HG03025 (cell line): ENCODE results near the gene UTS2B.

Source experiments
- ATAC-seq: cut with Tn5 transposase; IDR thresholded peaks from one replicate; pipeline ENCODE4 v1.9.1; 2021; ENCODE audit warnings: mild to moderate bottlenecking, moderate library complexity; ENCODE audit not compliant: unreplicated experiment, low FRiP score

Gene UTS2B

GRCh38 chr3:191328383-191328961 lies 1.9 kb downstream of the UTS2B start:
- no peak for ATAC-seq

GRCh38 chr3:191327526-191327925 lies 2.8 kb downstream of the UTS2B start:
- no peak for ATAC-seq

GRCh38 chr3:191324936-191325335 lies 5.4 kb downstream of the UTS2B start:
- ATAC-seq: no peak

- ATAC-seq: no peak
Observed at GRCh38 chr3:191321019-191321767, 9.1 kb downstream of the UTS2B start.

GRCh38 chr3:191320316-191320715 lies 10.0 kb downstream of the UTS2B start:
- ATAC-seq: no peak

- ATAC-seq: no peak
Observed at GRCh38 chr3:191316876-191317603, 13.3 kb downstream of the UTS2B start.

GRCh38 chr3:191314109-191314728 lies 16.1 kb downstream of the UTS2B start:
- ATAC-seq: no peak

- ATAC-seq: no peak
Observed at GRCh38 chr3:191313296-191313695, 17.0 kb downstream of the UTS2B start.

GRCh38 chr3:191307341-191307740 lies 23.0 kb downstream of the UTS2B start:
- no peak for ATAC-seq

GRCh38 chr3:191306428-191306827 lies 23.9 kb downstream of the UTS2B start:
- no peak for ATAC-seq

- ATAC-seq: no peak
Observed at GRCh38 chr3:191303596-191303995, 26.7 kb downstream of the UTS2B start.

GRCh38 chr3:191302451-191302850 lies 27.9 kb downstream of the UTS2B start:
- no peak for ATAC-seq

- ATAC-seq: no peak
Observed at GRCh38 chr3:191301782-191302411, 28.4 kb downstream of the UTS2B start.

GRCh38 chr3:191301017-191301416 lies 29.3 kb downstream of the UTS2B start:
- peak; percentile 79 for ATAC-seq

GRCh38 chr3:191300422-191300821 lies 29.9 kb downstream of the UTS2B start:
- no peak for ATAC-seq

- ATAC-seq: no peak
Observed at GRCh38 chr3:191298846-191299245, 31.5 kb downstream of the UTS2B start.

- ATAC-seq: peak; percentile 87
Observed at GRCh38 chr3:191296041-191296541, 34.2 kb downstream of the UTS2B start.

- ATAC-seq: no peak
Observed at GRCh38 chr3:191294291-191294690, 36.0 kb downstream of the UTS2B start.

GRCh38 chr3:191292243-191293015 lies 37.9 kb downstream of the UTS2B start:
- ATAC-seq: no peak
